A204.1 (cell line): ENCODE results near the gene CEP170B.
"Not testable (repeated sequence)": the region's sequence is repeated elsewhere in the genome, so short reads cannot be mapped to it uniquely, and the experiment has no call there.

Source experiments
- FAIRE-seq: peaks from 2 replicates; lab custom pipeline; 2012; peaks lifted over from hg19 to GRCh38; lab: Jason Lieb, UNC

The CEP170B gene

DNA sequence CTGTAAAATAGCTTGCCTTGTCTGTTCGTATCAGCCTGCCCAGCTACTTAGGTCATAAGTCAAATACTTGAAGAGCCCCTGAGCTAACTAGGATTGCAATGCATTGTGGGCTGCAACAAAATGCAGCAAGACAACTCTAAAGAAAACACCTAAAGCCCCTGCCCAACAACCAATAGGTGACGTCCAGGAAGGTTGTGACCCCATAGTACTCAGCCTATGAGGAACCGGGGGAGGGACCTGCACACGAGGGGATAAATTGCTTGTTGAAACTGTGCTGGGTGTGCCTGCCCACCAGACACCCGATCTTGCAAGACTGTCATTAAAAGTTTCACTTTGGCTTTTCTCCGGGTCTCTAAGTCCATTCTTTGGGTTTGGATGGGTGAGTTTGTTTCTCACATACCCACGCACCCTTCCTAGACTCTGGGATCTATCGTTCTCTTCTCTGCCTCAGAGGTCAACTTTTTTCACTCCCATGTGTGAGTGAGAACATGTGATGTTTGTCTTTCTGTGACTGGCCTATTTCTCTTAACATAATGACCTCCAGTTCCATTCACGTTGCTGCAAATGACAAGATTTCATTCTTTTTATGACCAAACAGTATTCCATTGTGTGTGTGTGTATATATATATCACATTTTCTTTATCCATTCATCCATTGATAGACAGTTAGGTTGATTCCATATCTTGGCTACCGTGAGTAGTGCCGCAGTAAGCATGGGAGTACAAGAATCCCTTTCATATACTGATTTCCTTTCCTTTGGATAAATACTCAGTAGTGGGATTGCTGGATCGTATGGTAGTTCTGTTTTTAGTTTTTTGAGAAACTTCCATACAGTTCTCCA lies 54.3 kb downstream of the CEP170B start:
- FAIRE-seq: not testable (repeated sequence)

- FAIRE-seq: no peak
These were observed 54.9 kb downstream of the CEP170B start for GRCh38 chr14:104919993-104920315.

DNA sequence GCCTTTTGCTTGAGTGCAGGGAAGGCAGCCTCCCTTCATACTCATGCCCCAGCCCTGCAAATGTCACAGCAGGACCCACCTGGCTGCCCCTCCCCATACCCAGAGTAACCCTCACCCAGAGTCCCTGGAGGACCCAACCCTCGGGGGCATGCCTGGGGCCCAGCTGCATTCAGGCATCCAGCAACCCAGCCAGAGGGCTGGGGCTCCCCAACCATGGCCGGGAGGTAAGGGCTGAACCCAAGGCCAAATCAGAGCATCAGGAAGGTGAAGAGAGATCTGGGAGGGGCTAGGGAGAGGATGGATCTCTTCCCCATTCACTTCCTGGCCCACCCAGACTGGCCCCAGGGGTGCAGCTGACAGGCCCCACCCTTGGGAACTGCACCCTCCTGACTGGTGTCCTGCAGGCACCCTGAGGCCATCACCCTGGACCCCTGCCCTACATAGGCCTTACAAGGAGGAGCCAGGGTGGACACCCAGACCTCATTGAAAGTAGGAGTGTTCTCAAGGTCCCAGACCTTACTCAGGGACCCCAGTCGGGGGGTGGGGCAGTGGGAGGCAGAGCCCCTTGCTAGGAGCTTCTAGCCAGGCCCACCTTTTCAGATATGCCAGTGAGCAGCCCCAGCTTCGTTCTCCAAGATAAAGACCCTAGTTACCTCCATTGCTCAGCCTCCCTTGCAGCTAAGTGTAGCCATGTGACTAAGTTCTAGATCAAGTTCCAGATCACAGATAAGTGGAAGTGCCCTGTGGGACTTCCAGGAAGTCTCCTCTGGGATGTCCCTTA lies 58.8 kb downstream of the CEP170B start:
- no peak for FAIRE-seq

DNA sequence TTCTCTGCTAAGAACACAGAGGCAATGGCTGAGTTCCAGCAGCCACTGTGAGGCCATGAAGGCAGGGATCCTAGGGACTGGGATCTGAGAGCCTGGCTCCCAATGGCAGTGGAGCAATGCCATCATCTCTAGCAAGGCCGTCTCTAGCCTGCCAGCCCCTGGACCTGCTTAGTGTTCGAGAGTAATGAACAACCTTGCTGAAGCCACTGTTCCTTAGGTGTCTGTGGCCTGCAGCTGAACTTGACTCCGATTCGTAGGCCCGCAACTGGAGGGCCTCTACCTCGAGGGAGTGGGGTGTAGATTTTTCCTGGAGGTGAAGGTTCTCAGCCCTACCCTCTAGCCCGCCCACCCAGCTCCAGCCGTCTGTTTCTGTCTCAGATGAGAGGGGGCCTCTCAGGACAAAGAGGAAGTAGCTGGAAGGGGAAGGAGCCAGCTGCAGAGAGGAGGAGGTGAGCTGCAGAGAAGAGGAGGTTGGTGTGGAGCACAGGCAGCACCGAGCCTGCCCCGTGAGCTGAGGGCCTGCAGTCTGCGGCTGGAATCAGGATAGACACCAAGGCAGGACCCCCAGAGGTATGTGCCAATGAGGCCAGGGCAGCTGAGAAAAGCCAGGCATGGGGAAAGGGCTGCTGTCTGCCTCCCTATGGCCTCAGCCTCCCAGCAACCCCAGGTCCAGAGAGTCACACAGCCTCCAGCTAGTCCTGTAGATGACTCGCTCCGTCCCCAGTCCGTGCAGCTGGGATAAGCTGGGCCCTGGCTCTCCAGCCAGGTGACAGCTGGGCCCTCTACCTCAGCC lies 59.5 kb downstream of the CEP170B start, which contains the start of gene PLD4:
PLD4 (plus strand) TSS at position 459 of the 793 bp plus-strand sequence. CDS start 2,262 bp downstream, outside the sequence.
- FAIRE-seq: no peak

DNA sequence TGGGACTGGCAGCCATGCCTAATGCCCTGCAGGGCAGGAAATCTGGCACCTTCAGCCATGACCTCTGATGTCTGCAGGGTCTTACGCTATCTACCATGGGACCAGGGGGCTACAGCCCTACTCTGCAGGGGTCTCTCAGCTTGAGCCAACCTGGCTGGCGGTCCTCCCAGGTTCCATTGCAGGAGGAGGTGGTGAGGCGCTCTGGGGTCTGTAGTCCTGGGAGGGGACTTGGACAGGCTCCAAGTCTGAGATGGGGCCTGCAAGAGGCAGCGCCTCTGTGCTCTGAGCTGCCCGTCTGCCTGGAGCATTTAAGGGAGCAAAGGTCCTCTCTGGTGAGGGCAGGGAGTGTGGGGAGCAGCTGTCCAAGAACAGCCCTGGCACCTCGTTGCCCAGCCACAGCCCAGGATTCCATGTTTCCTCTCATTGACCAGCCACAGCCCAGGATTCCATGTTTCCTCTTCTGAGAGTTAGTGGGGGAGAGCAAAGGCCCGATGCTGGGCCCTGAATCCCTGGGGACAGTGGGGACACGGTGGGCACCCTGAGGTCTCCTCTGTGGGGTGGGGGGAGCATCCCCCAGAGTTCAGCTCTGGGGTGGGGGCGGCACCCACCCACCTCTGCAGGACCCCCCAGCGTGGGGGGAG lies 60.3 kb downstream of the CEP170B start:
- FAIRE-seq: no peak

GRCh38 chr14:104925855-104926609 lies 61.0 kb downstream of the CEP170B start:
- no peak for FAIRE-seq

DNA sequence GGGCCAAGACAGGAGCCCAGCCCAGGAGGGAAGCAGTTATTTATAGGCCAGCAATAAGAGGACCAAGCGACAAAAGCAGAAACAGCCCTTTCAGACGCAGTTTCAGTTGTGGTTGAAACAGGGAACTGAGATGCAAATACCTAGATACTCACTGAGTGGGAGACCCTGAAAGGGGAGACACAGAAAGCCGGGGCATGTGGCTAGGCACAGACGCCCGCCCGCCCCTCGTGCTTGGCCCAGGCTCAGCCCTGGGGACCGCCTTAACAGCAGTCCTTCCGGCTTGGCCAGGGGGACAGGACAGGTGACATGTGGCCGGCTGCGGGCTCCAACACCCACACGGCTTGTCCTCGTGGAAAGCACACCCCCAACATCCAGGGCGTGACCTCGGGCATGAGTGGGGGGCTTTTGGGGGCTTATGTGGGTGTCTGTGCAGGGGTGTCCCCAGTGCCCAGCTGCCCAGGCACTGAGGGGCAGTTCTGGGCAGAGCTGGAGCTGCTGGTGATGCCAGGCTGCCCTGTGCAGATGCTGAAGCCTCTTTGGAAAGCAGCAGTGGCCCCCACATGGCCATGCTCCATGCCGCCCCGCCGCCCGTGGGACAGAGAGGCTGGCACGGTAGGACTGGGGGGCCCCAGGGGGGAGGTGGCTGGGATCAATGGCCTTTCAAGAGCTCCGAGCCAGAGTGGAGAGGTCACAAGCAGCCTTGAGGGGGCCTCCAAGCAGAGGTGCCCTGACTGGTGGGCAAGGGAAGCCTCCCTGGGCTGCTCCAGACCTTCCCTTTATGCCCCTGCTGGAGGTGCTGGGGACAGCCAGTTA lies 61.8 kb downstream of the CEP170B start:
- no peak for FAIRE-seq

- no peak for FAIRE-seq
These were observed 62.4 kb downstream of the CEP170B start for GRCh38 chr14:104927432-104927816.

- no peak for FAIRE-seq
These were observed 62.8 kb downstream of the CEP170B start for GRCh38 chr14:104927901-104928300.

DNA sequence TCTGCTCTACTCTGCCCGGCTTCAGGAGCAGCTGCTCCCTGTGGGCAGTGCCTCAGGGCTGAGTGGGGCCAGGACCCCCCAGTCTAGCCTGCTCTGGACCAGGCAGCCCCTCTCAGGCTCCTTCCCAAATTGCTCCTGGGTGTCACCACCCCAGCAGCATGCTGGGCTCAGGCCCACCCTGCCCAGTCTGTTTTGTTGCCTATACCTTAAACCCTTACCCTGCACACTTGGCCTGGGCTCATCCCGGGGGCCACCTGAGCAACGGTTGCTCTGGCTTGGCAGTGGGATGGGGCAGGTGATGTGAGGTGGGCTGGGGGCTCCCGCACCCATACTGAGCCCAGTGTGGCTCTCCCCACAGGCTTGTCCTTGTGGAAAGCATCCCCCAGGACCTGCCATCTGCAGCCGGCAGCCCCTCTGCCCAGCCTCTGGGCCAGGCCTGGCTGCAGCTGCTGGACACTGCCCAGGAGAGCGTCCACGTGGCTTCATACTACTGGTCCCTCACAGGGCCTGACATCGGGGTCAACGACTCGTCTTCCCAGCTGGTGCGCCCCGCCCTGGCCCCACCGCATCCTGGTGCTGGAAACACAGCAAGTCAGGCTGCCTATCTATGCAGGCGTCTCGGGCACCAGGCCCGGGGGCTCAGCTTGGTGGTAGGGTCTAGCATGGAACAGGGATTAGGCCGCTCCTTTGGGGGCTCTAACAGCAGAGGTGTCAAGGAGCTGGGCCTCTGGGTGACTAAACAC lies 63.5 kb downstream of the CEP170B start:
- FAIRE-seq: no peak

- FAIRE-seq: no peak
These were observed 64.5 kb downstream of the CEP170B start for GRCh38 chr14:104929268-104930230.

- FAIRE-seq: no peak
These were observed 65.6 kb downstream of the CEP170B start for GRCh38 chr14:104930526-104931303.

DNA sequence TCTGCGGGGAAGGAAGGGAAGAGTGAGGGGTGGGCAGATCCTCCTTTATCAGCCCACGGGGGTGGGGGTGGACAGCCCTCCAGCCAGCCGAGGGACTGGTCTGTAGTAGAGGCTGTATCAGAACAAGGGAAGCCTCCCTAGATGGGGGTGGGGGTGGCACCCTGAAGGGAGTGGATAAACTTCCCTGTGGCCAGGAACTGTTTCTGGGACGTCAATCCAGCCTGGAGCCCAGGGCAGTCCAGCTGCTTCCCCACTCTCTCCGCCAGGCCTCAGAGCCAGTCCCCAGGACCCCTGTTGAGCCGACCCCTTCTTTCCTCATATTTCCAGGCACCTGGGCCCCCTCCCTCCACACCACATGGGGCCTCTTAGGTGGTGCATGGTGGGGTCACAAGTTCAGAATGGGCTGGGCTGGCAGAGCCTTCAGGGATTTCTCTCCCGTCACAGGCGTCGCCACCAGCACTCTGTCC lies 66.3 kb downstream of the CEP170B start:
- no peak for FAIRE-seq

DNA sequence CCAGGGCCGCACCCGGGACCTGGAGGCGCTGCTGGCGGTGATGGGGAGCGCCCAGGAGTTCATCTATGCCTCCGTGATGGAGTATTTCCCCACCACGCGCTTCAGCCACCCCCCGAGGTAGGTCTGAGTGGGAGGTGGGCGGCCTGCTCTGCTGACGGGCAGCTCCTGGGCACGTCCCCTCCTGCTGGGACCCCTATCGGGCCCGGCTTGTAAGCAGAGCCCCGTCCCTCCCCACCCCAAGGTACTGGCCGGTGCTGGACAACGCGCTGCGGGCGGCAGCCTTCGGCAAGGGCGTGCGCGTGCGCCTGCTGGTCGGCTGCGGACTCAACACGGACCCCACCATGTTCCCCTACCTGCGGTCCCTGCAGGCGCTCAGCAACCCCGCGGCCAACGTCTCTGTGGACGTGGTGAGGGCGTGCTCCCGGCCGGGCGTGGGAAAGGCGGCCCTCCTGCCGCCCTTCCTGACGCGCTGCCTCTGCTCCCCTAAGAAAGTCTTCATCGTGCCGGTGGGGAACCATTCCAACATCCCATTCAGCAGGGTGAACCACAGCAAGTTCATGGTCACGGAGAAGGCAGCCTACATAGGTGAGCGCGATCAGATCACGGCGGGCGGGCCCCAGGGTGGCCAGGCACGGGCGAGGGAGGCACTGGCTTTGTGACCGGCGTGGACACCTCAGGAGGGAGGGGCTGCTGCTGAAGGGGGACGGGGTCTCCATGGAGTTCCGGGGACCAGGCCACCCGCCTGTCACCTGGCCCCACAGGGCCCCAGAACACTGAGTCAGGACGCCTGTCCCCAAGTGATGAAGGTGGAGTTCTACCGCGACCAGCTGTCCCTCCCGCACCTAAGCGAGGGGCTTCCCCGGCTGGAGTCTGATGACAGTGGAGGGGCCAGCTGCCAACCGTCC lies 67.0 kb downstream of the CEP170B start:
- FAIRE-seq: no peak

GRCh38 chr14:104932676-104933631 lies 67.9 kb downstream of the CEP170B start:
- FAIRE-seq: no peak
